GM23338 (cell line): ENCODE data around the gene SULF2.

Experiments used
- CTCF ChIP-seq, 2 experiments: fragments of 200-600 bp in 1 of 2; sonication (generic) in 1 of 2; conservative IDR thresholded peaks; 2 replicates each; pipeline versions ENCODE4 v1.5.1 to v1.6.1; 2016 to 2017; ENCODE audit warnings: antibody characterized with exemption in 2 of 2, low read depth in 2 of 2, mild to moderate bottlenecking in 2 of 2, moderate library complexity in 1 of 2
- EZH2 ChIP-seq: fragments of 200-600 bp; sonication (generic); IDR thresholded peaks from one replicate; pipeline ENCODE4 v1.8.0; 2017; ENCODE audit warnings: antibody characterized with exemption, mild to moderate bottlenecking, low read depth; ENCODE audit not compliant: unreplicated experiment
- EZH2phosphoT487 ChIP-seq: fragments of 200-600 bp; sonication (generic); IDR thresholded peaks from one replicate; pipeline ENCODE4 v1.8.1; 2018; ENCODE audit warnings: antibody characterized with exemption; ENCODE audit not compliant: unreplicated experiment
- JUNB ChIP-seq: IDR thresholded peaks from one replicate; pipeline ENCODE4 v1.6.1; 2016; ENCODE audit warnings: antibody characterized with exemption; ENCODE audit not compliant: unreplicated experiment
- POLR2AphosphoS5 ChIP-seq: IDR thresholded peaks from 2 replicates; pipeline ENCODE4 v1.6.1; 2016; ENCODE audit warnings: antibody characterized with exemption, low read depth
- STAT1 ChIP-seq: IDR thresholded peaks from one replicate; pipeline ENCODE4 v1.6.1; 2016; ENCODE audit warnings: antibody characterized with exemption; ENCODE audit not compliant: unreplicated experiment
- ZNF114 ChIP-seq: fragments of 250-450 bp; sonication (Bioruptor Pico); IDR thresholded peaks from 2 replicates; pipeline ENCODE4 v1.5.0; 2020; ENCODE audit warnings: mild to moderate bottlenecking, moderate library complexity
- ZNF462 ChIP-seq: fragments of 250-450 bp; sonication (Bioruptor Pico); IDR thresholded peaks from 2 replicates; pipeline ENCODE4 v1.5.0; 2020; ENCODE audit warnings: mild to moderate bottlenecking, moderate library complexity
- TF ChIP-seq, protein P1 (sequence below): IDR thresholded peaks from one replicate; pipeline ENCODE4 v1.6.1; 2018; ENCODE audit warnings: antibody characterized with exemption; ENCODE audit not compliant: unreplicated experiment
- TF ChIP-seq, protein P2 (sequence below): IDR thresholded peaks from 2 replicates; pipeline ENCODE4 v1.6.1; 2016; ENCODE audit warnings: antibody characterized with exemption

GRCh38 chr20:47612670-47613069 lies 172.6 kb downstream of the SULF2 start:
- TF ChIP-seq CTCF (conservative IDR thresholded peaks at IDR 0.05; ENCODE audit: low read depth in 2 of 2), result no peak
- no peak for TF ChIP-seq ZNF114 (CRISPR knock-in tag)
- TF ChIP-seq EZH2, result no peak
- TF ChIP-seq, protein P1, sequence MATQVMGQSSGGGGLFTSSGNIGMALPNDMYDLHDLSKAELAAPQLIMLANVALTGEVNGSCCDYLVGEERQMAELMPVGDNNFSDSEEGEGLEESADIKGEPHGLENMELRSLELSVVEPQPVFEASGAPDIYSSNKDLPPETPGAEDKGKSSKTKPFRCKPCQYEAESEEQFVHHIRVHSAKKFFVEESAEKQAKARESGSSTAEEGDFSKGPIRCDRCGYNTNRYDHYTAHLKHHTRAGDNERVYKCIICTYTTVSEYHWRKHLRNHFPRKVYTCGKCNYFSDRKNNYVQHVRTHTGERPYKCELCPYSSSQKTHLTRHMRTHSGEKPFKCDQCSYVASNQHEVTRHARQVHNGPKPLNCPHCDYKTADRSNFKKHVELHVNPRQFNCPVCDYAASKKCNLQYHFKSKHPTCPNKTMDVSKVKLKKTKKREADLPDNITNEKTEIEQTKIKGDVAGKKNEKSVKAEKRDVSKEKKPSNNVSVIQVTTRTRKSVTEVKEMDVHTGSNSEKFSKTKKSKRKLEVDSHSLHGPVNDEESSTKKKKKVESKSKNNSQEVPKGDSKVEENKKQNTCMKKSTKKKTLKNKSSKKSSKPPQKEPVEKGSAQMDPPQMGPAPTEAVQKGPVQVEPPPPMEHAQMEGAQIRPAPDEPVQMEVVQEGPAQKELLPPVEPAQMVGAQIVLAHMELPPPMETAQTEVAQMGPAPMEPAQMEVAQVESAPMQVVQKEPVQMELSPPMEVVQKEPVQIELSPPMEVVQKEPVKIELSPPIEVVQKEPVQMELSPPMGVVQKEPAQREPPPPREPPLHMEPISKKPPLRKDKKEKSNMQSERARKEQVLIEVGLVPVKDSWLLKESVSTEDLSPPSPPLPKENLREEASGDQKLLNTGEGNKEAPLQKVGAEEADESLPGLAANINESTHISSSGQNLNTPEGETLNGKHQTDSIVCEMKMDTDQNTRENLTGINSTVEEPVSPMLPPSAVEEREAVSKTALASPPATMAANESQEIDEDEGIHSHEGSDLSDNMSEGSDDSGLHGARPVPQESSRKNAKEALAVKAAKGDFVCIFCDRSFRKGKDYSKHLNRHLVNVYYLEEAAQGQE, result no peak
- TF ChIP-seq, protein P2, sequence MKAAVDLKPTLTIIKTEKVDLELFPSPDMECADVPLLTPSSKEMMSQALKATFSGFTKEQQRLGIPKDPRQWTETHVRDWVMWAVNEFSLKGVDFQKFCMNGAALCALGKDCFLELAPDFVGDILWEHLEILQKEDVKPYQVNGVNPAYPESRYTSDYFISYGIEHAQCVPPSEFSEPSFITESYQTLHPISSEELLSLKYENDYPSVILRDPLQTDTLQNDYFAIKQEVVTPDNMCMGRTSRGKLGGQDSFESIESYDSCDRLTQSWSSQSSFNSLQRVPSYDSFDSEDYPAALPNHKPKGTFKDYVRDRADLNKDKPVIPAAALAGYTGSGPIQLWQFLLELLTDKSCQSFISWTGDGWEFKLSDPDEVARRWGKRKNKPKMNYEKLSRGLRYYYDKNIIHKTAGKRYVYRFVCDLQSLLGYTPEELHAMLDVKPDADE, result no peak
- no peak for TF ChIP-seq POLR2AphosphoS5
- no peak for TF ChIP-seq STAT1
- no peak for TF ChIP-seq JUNB
- TF ChIP-seq EZH2phosphoT487, result no peak
- no peak for TF ChIP-seq ZNF462 (CRISPR knock-in tag)
